Measurements from ENCODE around the gene KLRC4. TPM values are rescaled to one million over a fixed set of nuclear protein-coding genes. Genes with fewer than 3 reads are reported as not detected.

The KLRC4 gene
- total and polyA plus RNA-seq, 2 of the 8 experiments (the other 6 are each of a cell fraction or from before 2014, with no cell fraction given), result not detected

GRCh38 chr12:10384191-10384590 is 25.4 kb downstream of the KLRC4 start:
- Histone ChIP-seq H3K23ac (ENCODE audit: insufficient read length) (no peak overlapping the region), H3K18ac (ENCODE audit: extremely low read depth, low read length) (no peak overlapping the region), H3K23me2 (ENCODE audit: low read depth, low read length) (no peaks in the 10 kb centered on the region), H3K56ac (replicated peaks; ENCODE audit: insufficient read length, low read depth, low read length) (no peak overlapping the region), H3K79me2 (ENCODE audit: control insufficient read depth in 1 of 2, insufficient read depth in 2 of 2, low read length in 2 of 2) (no peaks in the 10 kb centered on the region), H4K8ac (ENCODE audit: extremely low read depth, insufficient read depth, low read length) (no peak overlapping the region), H3K4me2 (ENCODE audit: insufficient read depth in 1 of 2, low read depth in 2 of 2, low read length in 2 of 2) (no peak overlapping the region), H2AFZ (ENCODE audit: low read length) (no peak overlapping the region), H2BK12ac (ENCODE audit: low read depth, low read length) (no peak overlapping the region), H3K4me1 (replicated peaks in 1 of 4; ENCODE audit: control insufficient read depth in 3 of 4, insufficient read depth in 4 of 4, low read length in 3 of 4) (no peaks in the 10 kb centered on the region), H3K36me3 (ENCODE audit: control insufficient read depth in 2 of 4, insufficient read depth in 4 of 4, low read length in 3 of 4) (no peaks in the 10 kb centered on the region), H2BK20ac (ENCODE audit: low read length) (no peak overlapping the region), H3K4ac (replicated peaks; ENCODE audit: insufficient read length, low read depth, low read length) (no peak overlapping the region), H3K9me3 (ENCODE audit: insufficient read depth in 2 of 2, low read depth in 1 of 2, low read length in 1 of 2) (no peaks in the 10 kb centered on the region; a peak in 1 of 4 replicates), H2BK5ac (ENCODE audit: low read depth, low read length) (no peak overlapping the region), H2AK5ac (ENCODE audit: low read depth, low read length) (no peak overlapping the region), H4K20me1 (replicated peaks in 1 of 2; ENCODE audit: control insufficient read depth in 1 of 2, insufficient read depth in 2 of 2, low read length in 2 of 2) (no peaks in the 10 kb centered on the region), H3K27me3 (replicated peaks in 1 of 4; ENCODE audit: control insufficient read depth in 3 of 4, extremely low read depth in 1 of 4, insufficient read depth in 3 of 4, low read length in 3 of 4) (no peaks in the 10 kb centered on the region), H2BK15ac (ENCODE audit: low read length) (no peak overlapping the region), H3K9ac (replicated peaks in 1 of 4; ENCODE audit: extremely low read depth in 1 of 4, low read depth in 3 of 4, low read length in 3 of 4) (no peak overlapping the region), H4K91ac (replicated peaks; ENCODE audit: insufficient read length, low read length) (no peak overlapping the region), H3K14ac (ENCODE audit: insufficient read length) (no peak overlapping the region), H3K79me1 (ENCODE audit: low read depth, low read length) (no peaks in the 10 kb centered on the region), H4K5ac (ENCODE audit: insufficient read length, low read depth, low read length) (no peak overlapping the region), H2BK120ac (replicated peaks; ENCODE audit: low read depth, low read length) (no peak overlapping the region), H3K27ac (ENCODE audit: low read depth, low read length) (no peak overlapping the region), H3K4me3 (ENCODE audit: extremely low read depth in 1 of 4, insufficient read depth in 2 of 4, low read depth in 3 of 4, low read length in 4 of 4) (no peak overlapping the region)
- FAIRE-seq, result peak; percentile 13
- ChIA-PET CTCF (ENCODE audit: partially characterized antibody) (no interaction called here), POLR2A (ENCODE audit: partially characterized antibody) (no interaction called here)
- 89% methylated on average over 3 of the region's 3 CpGs; no CpG with 5 or more reads in 1 of the 2 experiments for WGBS, 2 experiments (ENCODE audit: extremely low coverage in 1 of 2, insufficient coverage in 1 of 2, insufficient read length in 1 of 2, insufficient replicate concordance in 2 of 2, low coverage in 1 of 2, low lambda C conversion rate in 2 of 2, missing lambda C conversion rate in 1 of 2)
- no peak for DNase-seq (ENCODE audit: low read depth in 1 of 2, low spot score in 2 of 2)
- TF ChIP-seq TEAD4 (IDR thresholded peaks at IDR 0.05; ENCODE audit: low read depth, low read length), result no peak

Data from H1 (cell line).